ENCODE results near the gene VGLL1. TPM values are rescaled to one million over a fixed set of nuclear protein-coding genes. Genes with fewer than 3 reads are reported as not detected.

VGLL1 gene
- total RNA-seq, 4 donors from 2014 or later, result not detected

DNA sequence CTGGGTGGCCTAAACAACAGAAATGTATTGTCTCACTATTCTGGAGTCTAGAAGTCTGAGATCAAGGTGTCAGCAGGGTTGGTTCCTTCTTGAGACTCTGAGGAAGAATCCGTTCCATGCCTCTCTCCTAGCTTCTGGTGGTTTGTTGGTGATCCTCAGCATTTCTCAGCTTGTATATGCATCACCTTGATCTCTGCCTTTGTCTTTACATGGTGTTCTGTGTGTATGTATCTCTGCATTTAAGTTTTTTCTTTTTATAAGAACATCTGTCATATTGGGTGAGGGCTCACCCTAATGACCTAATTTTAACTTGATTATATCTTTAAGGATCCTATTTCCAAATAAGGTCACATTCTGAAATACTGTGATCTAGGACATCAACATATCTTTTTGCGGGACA lies 65.3 kb downstream of the VGLL1 start:
- H3K4me3 ChIP-seq (replicated peaks in 1 of 3), result no peak overlapping the region
- WGBS, 2 donors, result 90 to 95% methylated on average over 2 of the region's 2 CpGs
- TF ChIP-seq, protein P1, sequence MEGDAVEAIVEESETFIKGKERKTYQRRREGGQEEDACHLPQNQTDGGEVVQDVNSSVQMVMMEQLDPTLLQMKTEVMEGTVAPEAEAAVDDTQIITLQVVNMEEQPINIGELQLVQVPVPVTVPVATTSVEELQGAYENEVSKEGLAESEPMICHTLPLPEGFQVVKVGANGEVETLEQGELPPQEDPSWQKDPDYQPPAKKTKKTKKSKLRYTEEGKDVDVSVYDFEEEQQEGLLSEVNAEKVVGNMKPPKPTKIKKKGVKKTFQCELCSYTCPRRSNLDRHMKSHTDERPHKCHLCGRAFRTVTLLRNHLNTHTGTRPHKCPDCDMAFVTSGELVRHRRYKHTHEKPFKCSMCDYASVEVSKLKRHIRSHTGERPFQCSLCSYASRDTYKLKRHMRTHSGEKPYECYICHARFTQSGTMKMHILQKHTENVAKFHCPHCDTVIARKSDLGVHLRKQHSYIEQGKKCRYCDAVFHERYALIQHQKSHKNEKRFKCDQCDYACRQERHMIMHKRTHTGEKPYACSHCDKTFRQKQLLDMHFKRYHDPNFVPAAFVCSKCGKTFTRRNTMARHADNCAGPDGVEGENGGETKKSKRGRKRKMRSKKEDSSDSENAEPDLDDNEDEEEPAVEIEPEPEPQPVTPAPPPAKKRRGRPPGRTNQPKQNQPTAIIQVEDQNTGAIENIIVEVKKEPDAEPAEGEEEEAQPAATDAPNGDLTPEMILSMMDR (IDR thresholded peaks at IDR 0.05), result no peak
- no peak for TF ChIP-seq POLR2A (IDR thresholded peaks at IDR 0.05)

DNA sequence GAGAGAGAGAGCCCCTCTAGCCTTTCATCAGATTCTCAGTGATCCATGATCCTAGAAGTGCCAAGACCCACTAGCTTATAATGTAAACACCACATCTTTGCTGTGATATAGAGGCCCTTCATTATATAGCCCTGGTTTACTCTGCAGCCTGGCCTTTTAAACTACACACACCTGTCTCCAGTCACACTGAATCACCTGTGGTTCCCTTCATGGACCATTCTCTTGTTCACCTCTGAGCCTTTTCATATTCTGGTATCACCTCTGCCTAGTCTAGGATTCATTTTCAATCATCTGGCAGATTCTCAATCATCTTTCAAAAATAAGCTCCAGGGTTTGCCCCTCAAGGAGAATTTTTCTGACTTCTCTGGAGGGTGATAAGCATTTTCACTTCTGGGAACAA lies 65.9 kb downstream of the VGLL1 start:
- no peak for TF ChIP-seq POLR2A (IDR thresholded peaks at IDR 0.05)
- TF ChIP-seq, protein P1 (IDR thresholded peaks at IDR 0.05), result no peak
- Histone ChIP-seq H3K27ac (no peak overlapping the region), H3K27me3 (no peaks in the 10 kb centered on the region), H3K4me3 (replicated peaks in 1 of 3) (no peak overlapping the region), H3K36me3 (no peaks in the 10 kb centered on the region), H3K4me1 (no peaks in the 10 kb centered on the region), H3K9me3 (no peaks in the 10 kb centered on the region)
- intact Hi-C loops (cut with DNase I), result no loop called here
- DNase-seq, result no peak

More for the DNA sequence above, 65.3 kb downstream of the VGLL1 start:
- no peaks in the 10 kb centered on the region for H3K9me3 ChIP-seq
- no peaks in the 10 kb centered on the region for H3K27me3 ChIP-seq
- no peak overlapping the region for H3K27ac ChIP-seq
- intact Hi-C loops (cut with DNase I), result no loop called here
- H3K4me1 ChIP-seq, result no peaks in the 10 kb centered on the region
- no peaks in the 10 kb centered on the region for H3K36me3 ChIP-seq
- no peak for DNase-seq

DNA sequence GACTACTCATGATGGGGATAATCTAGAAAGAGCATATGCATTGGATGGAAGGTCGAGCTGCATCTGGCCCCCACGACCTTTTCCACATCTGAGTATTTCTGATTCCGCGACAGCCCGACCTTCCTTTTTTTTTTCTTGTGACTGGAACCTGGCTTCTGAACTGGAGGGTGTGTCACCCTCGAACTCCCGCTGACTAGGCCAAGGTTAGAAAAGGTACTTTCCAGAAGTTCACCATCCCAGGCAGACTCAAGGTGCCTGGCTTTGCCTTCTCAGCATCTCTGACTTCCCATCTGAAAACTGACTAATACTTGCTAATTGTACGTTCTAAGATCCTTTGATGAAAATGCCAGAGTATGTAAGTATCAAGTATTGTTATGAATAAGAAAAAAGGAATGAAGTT lies 66.6 kb downstream of the VGLL1 start:
- Histone ChIP-seq H3K9me3 (no peaks in the 10 kb centered on the region), H3K27me3 (no peaks in the 10 kb centered on the region), H3K27ac (no peak overlapping the region), H3K4me3 (replicated peaks in 1 of 3) (no peak overlapping the region), H3K4me1 (no peaks in the 10 kb centered on the region), H3K36me3 (no peaks in the 10 kb centered on the region)
- DNase-seq, result no peak
- intact Hi-C loops (cut with DNase I), result no loop called here
- WGBS, 2 donors, result 78 to 79% methylated on average over 8 of the region's 8 CpGs
- TF ChIP-seq POLR2A (IDR thresholded peaks at IDR 0.05), result no peak
- TF ChIP-seq, protein P1 (IDR thresholded peaks at IDR 0.05), result no peak

DNA sequence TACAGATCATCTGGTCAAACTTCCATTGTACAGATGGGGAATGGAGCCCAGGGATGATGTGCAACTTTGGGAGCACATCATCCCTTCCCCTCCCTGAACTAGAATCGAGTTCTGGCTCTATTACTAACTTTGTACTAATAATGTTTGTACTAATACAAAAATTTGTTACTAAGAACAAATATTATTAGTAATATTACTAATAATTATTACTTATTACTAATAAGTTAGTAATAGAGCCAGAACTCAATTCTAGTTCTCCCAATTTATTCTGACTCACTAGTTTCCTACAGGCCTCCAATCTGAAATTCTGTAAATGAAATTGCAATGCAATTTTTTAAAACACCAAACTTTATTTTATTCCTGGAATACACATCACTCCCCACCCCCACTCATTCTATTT lies 68.0 kb downstream of the VGLL1 start:
- Histone ChIP-seq H3K27me3 (no peaks in the 10 kb centered on the region), H3K4me3 (replicated peaks in 1 of 3) (no peak overlapping the region), H3K9me3 (no peaks in the 10 kb centered on the region), H3K27ac (no peak overlapping the region), H3K36me3 (no peaks in the 10 kb centered on the region), H3K4me1 (no peaks in the 10 kb centered on the region)
- 73 to 80% methylated on average over 1 of the region's 1 CpG for WGBS, 2 donors
- TF ChIP-seq POLR2A (IDR thresholded peaks at IDR 0.05), result no peak
- TF ChIP-seq, protein P1 (IDR thresholded peaks at IDR 0.05), result no peak
- intact Hi-C loops (cut with DNase I), result no loop called here
- DNase-seq, result no peak

MicroRNAs within 50 kb of the gene (microRNA counts, 767-probe panel; counts per million panel counts)
- microRNA hsa-miR-934, result 0 counts per million in 2 donors

Small RNA genes lying within 50 kb of the gene (microRNA-seq; reads per million reads assigned to microRNA genes)
- gene MIR934, result not detected

Small RNA genes lying within 50 kb of the gene (small RNA-seq; reads per million reads assigned to genes)
- gene MIR934, result not detected
- not detected for gene RF00019
- not detected for gene RNU6-320P

Other genes with a start within 250 kb of the VGLL1 start
- gene ADGRG4, start 231.3 kb upstream of the VGLL1 start, total RNA-seq, result under 1 TPM in 1 of 4 donors, not detected in 3; under 0.01 TPM
- gene BRS3, start 44.3 kb upstream of the VGLL1 start, total RNA-seq, result not detected
- gene HTATSF1, start 34.6 kb upstream of the VGLL1 start, total RNA-seq, result 10 to 100 TPM; 60.1 to 91.7 (median 80.9) TPM
- gene CD40LG, start 115.9 kb downstream of the VGLL1 start, total RNA-seq, result not detected
- 10 to 100 TPM in 1 of 4 donors, 1 to 10 TPM in 3; 3.5 to 12.0 (median 6.4) TPM for gene ARHGEF6, start 248.7 kb downstream of the VGLL1 start, total RNA-seq

All from thyroid gland (tissue), 4 donors.